NT2/D1 (cell line): ENCODE data around the gene SLC6A8.

Source experiments
- SUZ12 ChIP-seq: IDR thresholded peaks from 2 replicates; pipeline ENCODE4 v1.6.1; 2011; ENCODE audit not compliant: insufficient read length, insufficient read depth; ENCODE audit errors: extremely low read depth
- YY1 ChIP-seq: IDR thresholded peaks from 2 replicates; pipeline ENCODE4 v1.6.1; 2011; ENCODE audit not compliant: insufficient read length, insufficient read depth
- ZNF274 ChIP-seq: IDR thresholded peaks from 2 replicates; pipeline ENCODE4 v1.6.1; 2011; ENCODE audit warnings: mild to moderate bottlenecking, low read depth, low read length

DNA sequence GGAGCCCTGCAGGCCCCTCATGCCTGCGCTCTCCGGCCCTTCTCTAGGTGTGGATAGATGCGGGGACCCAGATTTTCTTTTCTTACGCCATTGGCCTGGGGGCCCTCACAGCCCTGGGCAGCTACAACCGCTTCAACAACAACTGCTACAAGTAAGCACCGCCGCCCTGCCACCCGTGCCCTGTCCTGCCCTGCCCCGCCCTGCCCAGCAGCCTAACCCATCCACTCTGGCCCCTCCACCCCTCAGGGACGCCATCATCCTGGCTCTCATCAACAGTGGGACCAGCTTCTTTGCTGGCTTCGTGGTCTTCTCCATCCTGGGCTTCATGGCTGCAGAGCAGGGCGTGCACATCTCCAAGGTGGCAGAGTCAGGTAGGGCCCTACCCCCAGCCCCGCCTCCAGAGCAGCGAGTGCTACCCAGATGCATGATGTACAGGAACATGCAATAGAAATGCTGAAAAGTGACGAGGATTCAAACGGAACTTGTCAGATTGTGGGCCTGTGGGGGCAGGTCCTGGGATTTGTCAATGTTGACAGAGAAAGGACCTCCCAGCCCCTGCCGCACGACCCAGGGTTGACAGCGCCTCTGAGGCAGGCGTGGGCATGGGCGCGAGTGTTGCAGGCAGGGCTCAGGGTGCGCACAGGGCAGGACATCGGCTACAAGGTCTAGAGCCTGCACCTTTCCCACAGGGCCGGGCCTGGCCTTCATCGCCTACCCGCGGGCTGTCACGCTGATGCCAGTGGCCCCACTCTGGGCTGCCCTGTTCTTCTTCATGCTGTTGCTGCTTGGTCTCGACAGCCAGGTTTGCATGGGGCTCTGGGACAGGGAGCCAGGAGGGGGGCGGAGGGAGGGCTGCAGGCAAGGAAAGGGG, 5.7 kb downstream of the SLC6A8 start:
- no peak for TF ChIP-seq SUZ12
- no peak for TF ChIP-seq YY1
- no peak for TF ChIP-seq ZNF274
